DOHH2 (cell line): ENCODE data around the gene CCDC80.

ENCODE experiments used
- H3F3A ChIP-seq: fragments of 200-600 bp; sonication (generic), shearing (Covaris generic); 2 replicates; pipeline ENCODE4 v1.6.0; 2016; ENCODE audit warnings: antibody characterized with exemption, mild to moderate bottlenecking; ENCODE audit not compliant: control insufficient read depth, insufficient read depth
- H3K27ac ChIP-seq: fragments of 200-600 bp; sonication (generic); 2 replicates; pipeline ENCODE4 v1.5.1; 2014; ENCODE audit warnings: low read depth, mild to moderate bottlenecking, low read length, moderate library complexity
- H3K27me3 ChIP-seq: fragments of 200-600 bp; sonication (generic); 2 replicates; pipeline ENCODE4 v1.6.1; 2014; ENCODE audit warnings: mild to moderate bottlenecking, low read length, mixed read lengths; ENCODE audit not compliant: control insufficient read depth
- H3K36me3 ChIP-seq: fragments of 200-600 bp; sonication (generic); 2 replicates; pipeline ENCODE4 v1.6.1; 2014; ENCODE audit warnings: mild to moderate bottlenecking, low read length, moderate library complexity, mixed read lengths; ENCODE audit not compliant: control insufficient read depth
- H3K4me1 ChIP-seq: fragments of 200-600 bp; sonication (generic); 2 replicates; pipeline ENCODE4 v1.6.1; 2014; ENCODE audit warnings: mild to moderate bottlenecking, low read length, mixed read lengths; ENCODE audit not compliant: control insufficient read depth
- H3K4me2 ChIP-seq: fragments of 200-600 bp; sonication (generic); 2 replicates; pipeline ENCODE4 v1.6.0; 2014; ENCODE audit warnings: mild to moderate bottlenecking, low read length, moderate library complexity
- H3K4me3 ChIP-seq: fragments of 200-600 bp; sonication (generic); 2 replicates; pipeline ENCODE4 v1.5.1; 2014; ENCODE audit warnings: mild to moderate bottlenecking, low read length, mixed read lengths
- H3K79me2 ChIP-seq: fragments of 200-600 bp; sonication (generic); 2 replicates; pipeline ENCODE4 v1.6.1; 2014; ENCODE audit warnings: mild to moderate bottlenecking, low read length, mixed read lengths; ENCODE audit not compliant: control insufficient read depth
- H3K9me2 ChIP-seq: fragments of 200-600 bp; sonication (generic); replicated peaks from 2 replicates; pipeline ENCODE4 v1.6.1; 2014; ENCODE audit warnings: mild to moderate bottlenecking, low read length, mixed read lengths; ENCODE audit not compliant: control insufficient read depth
- H3K9me3 ChIP-seq: fragments of 200-600 bp; sonication (generic); 2 replicates; pipeline ENCODE4 v1.6.1; 2014; ENCODE audit warnings: antibody characterized with exemption, low read length, mixed read lengths; ENCODE audit not compliant: control insufficient read depth, insufficient read depth
- H4K20me1 ChIP-seq: fragments of 200-600 bp; sonication (generic); 2 replicates; pipeline ENCODE4 v1.6.0; 2014; ENCODE audit warnings: low read depth, mild to moderate bottlenecking, antibody characterized with exemption, low read length, moderate library complexity; ENCODE audit not compliant: control insufficient read depth, insufficient read depth
- CTCF ChIP-seq: fragments of 200-600 bp; sonication (generic); IDR thresholded peaks from one replicate; pipeline ENCODE4 v1.5.1; 2014; ENCODE audit warnings: antibody characterized with exemption, mild to moderate bottlenecking, low read depth, low read length; ENCODE audit not compliant: poor library complexity, severe bottlenecking
- EZH2phosphoT487 ChIP-seq: fragments of 200-600 bp; sonication (generic); IDR thresholded peaks from 2 replicates; pipeline ENCODE4 v1.6.1; 2017; ENCODE audit warnings: borderline replicate concordance, mild to moderate bottlenecking, antibody characterized with exemption, low read length, moderate library complexity, mixed read lengths

The CCDC80 gene

GRCh38 chr3:112605285-112605684 is 35.7 kb downstream of the CCDC80 start:
- Histone ChIP-seq H3K9me3 (no peaks in the 10 kb centered on the region), H3K79me2 (no peaks in the 10 kb centered on the region), H3F3A (no peaks in the 10 kb centered on the region), H3K27me3 (peaks cover 3% of the 10 kb centered on the region; the same call in 1 of the 2 replicates), H3K4me3 (no peak overlapping the region), H3K36me3 (no peaks in the 10 kb centered on the region), H3K4me1 (no peaks in the 10 kb centered on the region), H3K27ac (no peak overlapping the region), H3K4me2 (no peak overlapping the region), H3K9me2 (no peaks in the 10 kb centered on the region), H4K20me1 (no peaks in the 10 kb centered on the region)
- TF ChIP-seq CTCF (no peak), EZH2phosphoT487 (no peak)

- no peaks in the 10 kb centered on the region for H3K9me2 ChIP-seq
- no peaks in the 10 kb centered on the region for H3K79me2 ChIP-seq
- no peaks in the 10 kb centered on the region for H3K4me1 ChIP-seq
- H3K36me3 ChIP-seq, result no peaks in the 10 kb centered on the region
- no peaks in the 10 kb centered on the region for H4K20me1 ChIP-seq
- no peak overlapping the region for H3K27ac ChIP-seq
- TF ChIP-seq EZH2phosphoT487, result no peak
- no peak for TF ChIP-seq CTCF
- H3K4me2 ChIP-seq, result no peak overlapping the region
- H3K27me3 ChIP-seq, result peaks cover 3% of the 10 kb centered on the region; the same call in 1 of the 2 replicates
- no peaks in the 10 kb centered on the region for H3K9me3 ChIP-seq
- H3F3A ChIP-seq, result no peaks in the 10 kb centered on the region
- no peak overlapping the region for H3K4me3 ChIP-seq
Observed at GRCh38 chr3:112604536-112604935, 36.4 kb downstream of the CCDC80 start.

- TF ChIP-seq CTCF (no peak), EZH2phosphoT487 (no peak)
- H3K4me3 ChIP-seq, result no peak overlapping the region
- no peaks in the 10 kb centered on the region for H3K9me3 ChIP-seq
- no peaks in the 10 kb centered on the region for H3K9me2 ChIP-seq
- no peaks in the 10 kb centered on the region for H3K4me1 ChIP-seq
- H3K4me2 ChIP-seq, result no peak overlapping the region
- H3F3A ChIP-seq, result no peaks in the 10 kb centered on the region
- H3K36me3 ChIP-seq, result no peaks in the 10 kb centered on the region
- H3K79me2 ChIP-seq, result no peaks in the 10 kb centered on the region
- H3K27me3 ChIP-seq, result no peaks in the 10 kb centered on the region
- H3K27ac ChIP-seq, result no peak overlapping the region
- no peaks in the 10 kb centered on the region for H4K20me1 ChIP-seq
Observed at GRCh38 chr3:112602217-112602838, 38.6 kb downstream of the CCDC80 start.
